Sigmoid colon (tissue), 3 donors: ENCODE data around the gene ARHGAP22.

Experiments
- POLR2A ChIP-seq, 2 donors: fragments of 450-650 bp; IDR thresholded peaks; one replicate each; pipeline ENCODE4 v1.6.1; 2016; ENCODE audit warnings: antibody characterized with exemption in 2 of 2, mild to moderate bottlenecking in 2 of 2, moderate library complexity in 2 of 2
- TF ChIP-seq, protein P1 (sequence below), 4 experiments: fragments of 450-650 bp in 3 of 4; fragments of 200-600 bp in 1 of 4; IDR thresholded peaks; one replicate each; pipeline ENCODE4 v1.5.1; 2016 to 2019; ENCODE audit warnings: antibody characterized with exemption in 4 of 4, mild to moderate bottlenecking in 3 of 4, moderate library complexity in 2 of 4

DNA sequence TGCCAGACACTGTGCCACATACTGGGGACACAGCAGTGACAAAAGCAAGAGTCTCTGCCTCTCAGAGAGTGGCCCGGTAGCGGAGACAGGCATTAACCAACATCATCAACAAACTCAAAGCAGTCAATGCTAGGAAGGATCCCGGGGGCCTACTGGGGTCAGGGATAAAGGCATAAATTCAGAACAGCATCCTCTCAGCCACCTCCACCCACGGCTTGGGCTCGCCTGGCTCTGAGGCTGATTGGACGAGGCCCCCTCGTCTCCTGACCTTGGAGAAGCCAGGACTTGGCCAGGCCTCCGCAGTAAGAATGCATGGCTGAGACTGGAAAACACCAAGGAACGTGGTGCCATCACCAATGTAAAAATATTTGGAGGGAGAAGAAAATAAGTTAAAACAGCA is 102.1 kb downstream of the ARHGAP22 start:
- no peak for TF ChIP-seq POLR2A (IDR thresholded peaks at IDR 0.05)
- TF ChIP-seq, protein P1, sequence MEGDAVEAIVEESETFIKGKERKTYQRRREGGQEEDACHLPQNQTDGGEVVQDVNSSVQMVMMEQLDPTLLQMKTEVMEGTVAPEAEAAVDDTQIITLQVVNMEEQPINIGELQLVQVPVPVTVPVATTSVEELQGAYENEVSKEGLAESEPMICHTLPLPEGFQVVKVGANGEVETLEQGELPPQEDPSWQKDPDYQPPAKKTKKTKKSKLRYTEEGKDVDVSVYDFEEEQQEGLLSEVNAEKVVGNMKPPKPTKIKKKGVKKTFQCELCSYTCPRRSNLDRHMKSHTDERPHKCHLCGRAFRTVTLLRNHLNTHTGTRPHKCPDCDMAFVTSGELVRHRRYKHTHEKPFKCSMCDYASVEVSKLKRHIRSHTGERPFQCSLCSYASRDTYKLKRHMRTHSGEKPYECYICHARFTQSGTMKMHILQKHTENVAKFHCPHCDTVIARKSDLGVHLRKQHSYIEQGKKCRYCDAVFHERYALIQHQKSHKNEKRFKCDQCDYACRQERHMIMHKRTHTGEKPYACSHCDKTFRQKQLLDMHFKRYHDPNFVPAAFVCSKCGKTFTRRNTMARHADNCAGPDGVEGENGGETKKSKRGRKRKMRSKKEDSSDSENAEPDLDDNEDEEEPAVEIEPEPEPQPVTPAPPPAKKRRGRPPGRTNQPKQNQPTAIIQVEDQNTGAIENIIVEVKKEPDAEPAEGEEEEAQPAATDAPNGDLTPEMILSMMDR (IDR thresholded peaks at IDR 0.05), result no peak
